Esophagus squamous epithelium (tissue), 5 donors: ENCODE results near the gene RNF213. TPM values are rescaled to one million over a fixed set of nuclear protein-coding genes. Genes with fewer than 3 reads are reported as not detected.

ENCODE experiments used
- DNase-seq: peaks from one replicate; lab custom pipeline; 2025; lab: John Stamatoyannopoulos, UW
- H3K27ac ChIP-seq, 4 donors: fragments of 200-600 bp; sonication (generic); one replicate each; pipeline ENCODE4 v1.5.1; 2016 to 2019; ENCODE audit warnings: mild to moderate bottlenecking in 1 of 4
- H3K27me3 ChIP-seq, 4 donors: fragments of 200-600 bp; sonication (generic); 1 replicate in 3 of 4; 2 replicates in 1 of 4; pipeline versions ENCODE4 v1.5.1 to v1.6.0; 2017 to 2021; ENCODE audit warnings: antibody characterized with exemption in 1 of 4
- H3K36me3 ChIP-seq, 3 donors: fragments of 200-600 bp; sonication (generic); one replicate each; pipeline ENCODE4 v1.5.1; 2016 to 2019
- H3K4me1 ChIP-seq, 3 donors: fragments of 200-600 bp; sonication (generic); one replicate each; pipeline ENCODE4 v1.5.1; 2017 to 2019
- H3K4me3 ChIP-seq, 4 donors: fragments of 200-600 bp; sonication (generic); 1 replicate in 3 of 4; 2 replicates in 1 of 4; pipeline ENCODE4 v1.5.1; 2016 to 2019; ENCODE audit warnings: mild to moderate bottlenecking in 2 of 4, moderate library complexity in 1 of 4
- H3K9me3 ChIP-seq, 3 donors: fragments of 200-600 bp; sonication (generic); one replicate each; pipeline ENCODE4 v1.5.1; 2016 to 2019
- CTCF ChIP-seq, 6 experiments: fragments of 450-650 bp in 4 of 6; fragments of 200-600 bp in 2 of 6; sonication (generic) in 2 of 6; IDR thresholded peaks; one replicate each; pipeline ENCODE4 v1.5.1; 2016 to 2019; ENCODE audit warnings: antibody characterized with exemption in 6 of 6, mild to moderate bottlenecking in 4 of 6, moderate library complexity in 4 of 6
- POLR2A ChIP-seq, 4 donors: fragments of 450-650 bp; IDR thresholded peaks; one replicate each; pipeline ENCODE4 v1.6.1; 2017; ENCODE audit warnings: antibody characterized with exemption in 4 of 4, mild to moderate bottlenecking in 4 of 4, moderate library complexity in 3 of 4
- WGBS, 2 donors: methylation state at CpG; one replicate each; pipeline ENCODE4 v1.1.5; 2018; 5-methylcytosine and 5-hydroxymethylcytosine counted together
- intact Hi-C: fragments of 100-400 bp; cut with DNase I; formaldehyde crosslinking; loops from one replicate; pipeline ENCODE4 v1.15.0; 2022
- total RNA-seq, 4 donors: library from RNA; depleted of rRNA; stranded (reverse); fragments of >200 nt; gene quantifications; one replicate each; pipeline ENCODE4 v1.1.0, GENCODE V29; 2016
- donor health status: DM: yes; HTN: yes; CAD: no.

Gene RNF213
- total RNA-seq, 4 donors from 2014 or later = 56.1 to 67.9 (median 60.9) TPM

- WGBS, 2 donors = 91 to 95% methylated on average over 11 of the region's 11 CpGs
- H3K36me3 ChIP-seq = peaks cover 0 to 37% (median 0%) of the 10 kb centered on the region in 3 donors
- TF ChIP-seq POLR2A (IDR thresholded peaks at IDR 0.05) (no peak), CTCF (IDR thresholded peaks at IDR 0.05) (no peak)
- no peaks in the 10 kb centered on the region for H3K27me3 ChIP-seq
- H3K4me1 ChIP-seq = peaks cover 10 to 38% (median 19%) of the 10 kb centered on the region in 3 donors
- no peaks in the 10 kb centered on the region for H3K9me3 ChIP-seq
- intact Hi-C loops = no loop called here
- no peak overlapping the region for H3K27ac ChIP-seq
- no peak overlapping the region for H3K4me3 ChIP-seq
- DNase-seq = no peak
These were observed 36.7 kb upstream of the RNF213 start for GRCh38 chr17:80223838-80224497.

GRCh38 chr17:80224683-80225082 lies 36.0 kb upstream of the RNF213 start:
- Histone ChIP-seq H3K36me3 (peaks cover 0 to 41% (median 0%) of the 10 kb centered on the region in 3 donors), H3K4me1 (peaks cover 10 to 31% (median 12%) of the 10 kb centered on the region in 3 donors), H3K9me3 (no peaks in the 10 kb centered on the region), H3K27ac (no peak overlapping the region), H3K27me3 (no peaks in the 10 kb centered on the region), H3K4me3 (no peak overlapping the region)
- TF ChIP-seq POLR2A (IDR thresholded peaks at IDR 0.05) (no peak), CTCF (IDR thresholded peaks at IDR 0.05) (no peak)
- DNase-seq = no peak
- WGBS, 2 donors = 90 to 100% methylated on average over 2 of the region's 6 CpGs
- intact Hi-C loops = no loop called here

DNA sequence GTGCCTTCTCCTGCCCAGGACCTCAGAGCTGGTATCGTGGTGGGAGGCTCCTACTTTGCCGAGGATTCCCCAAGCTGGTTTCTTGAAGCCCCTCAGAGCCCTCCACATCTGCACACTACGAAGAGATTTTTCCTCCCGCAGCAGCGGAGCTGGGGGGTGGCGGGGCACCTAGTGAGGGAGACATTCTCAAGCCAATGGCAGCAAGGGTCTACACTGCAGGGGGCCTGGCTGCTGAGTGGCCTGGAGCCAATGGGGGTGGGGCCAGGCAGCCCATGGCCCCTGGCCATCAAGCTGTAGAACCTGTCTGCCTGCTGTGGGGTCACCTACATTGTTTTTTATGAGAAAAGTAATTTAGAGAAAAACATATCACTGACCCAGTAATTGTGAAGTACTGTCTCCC lies 35.4 kb upstream of the RNF213 start:
- H3K36me3 ChIP-seq = peaks cover 0 to 45% (median 0%) of the 10 kb centered on the region in 3 donors
- no peak for DNase-seq

GRCh38 chr17:80227156-80227555 lies 33.5 kb upstream of the RNF213 start:
- Histone ChIP-seq H3K4me3 (no peak overlapping the region), H3K9me3 (peaks cover 0 to 8% (median 3%) of the 10 kb centered on the region in 3 donors), H3K27ac (no peak overlapping the region), H3K27me3 (no peaks in the 10 kb centered on the region), H3K36me3 (peaks cover 0 to 62% (median 0%) of the 10 kb centered on the region in 3 donors), H3K4me1 (peaks cover 0 to 10% (median 0%) of the 10 kb centered on the region in 3 donors)
- WGBS, 2 donors = 94 to 95% methylated on average over 4 of the region's 4 CpGs
- no peak for DNase-seq
- TF ChIP-seq CTCF (IDR thresholded peaks at IDR 0.05) (no peak), POLR2A (IDR thresholded peaks at IDR 0.05) (no peak)
- intact Hi-C loops = no loop called here

More for the DNA sequence above, 35.4 kb upstream of the RNF213 start:
- Histone ChIP-seq H3K9me3 (no peaks in the 10 kb centered on the region), H3K27ac (no peak overlapping the region), H3K4me1 (peaks cover 10 to 27% (median 12%) of the 10 kb centered on the region in 3 donors), H3K4me3 (no peak overlapping the region), H3K27me3 (no peaks in the 10 kb centered on the region)
- TF ChIP-seq POLR2A (IDR thresholded peaks at IDR 0.05) (no peak), CTCF (IDR thresholded peaks at IDR 0.05) (no peak)
- intact Hi-C loops = no loop called here
- 85 to 94% methylated on average over 4 of the region's 6 CpGs for WGBS, 2 donors

DNA sequence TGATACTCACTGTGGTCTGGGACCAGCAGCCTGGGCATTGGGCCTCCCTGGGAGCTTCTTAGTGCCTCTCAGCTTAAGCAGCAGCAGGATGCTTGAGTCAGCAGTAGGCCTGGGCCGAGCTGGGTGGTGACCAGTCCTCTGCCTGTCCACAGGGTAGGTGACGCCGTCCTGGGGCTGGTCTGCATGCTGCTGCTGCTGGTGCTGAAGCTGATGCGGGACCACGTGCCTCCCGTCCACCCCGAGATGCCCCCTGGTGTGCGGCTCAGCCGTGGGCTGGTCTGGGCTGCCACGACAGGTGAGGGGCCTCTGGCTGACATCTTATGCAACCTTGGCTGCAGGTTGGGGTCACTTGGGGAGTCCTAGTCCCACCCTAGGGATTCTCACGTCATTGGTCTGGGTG lies 33.0 kb upstream of the RNF213 start:
- peaks cover 0 to 68% (median 0%) of the 10 kb centered on the region in 3 donors for H3K36me3 ChIP-seq
- no peaks in the 10 kb centered on the region for H3K27me3 ChIP-seq
- no peak overlapping the region for H3K27ac ChIP-seq
- WGBS, 2 donors = 78 to 100% methylated on average over 1 to 2 of the region's 11 CpGs
- no peak overlapping the region for H3K4me3 ChIP-seq
- peaks cover 0 to 5% (median 0%) of the 10 kb centered on the region in 3 donors for H3K4me1 ChIP-seq
- intact Hi-C loops = no loop called here
- TF ChIP-seq CTCF (IDR thresholded peaks at IDR 0.05) (no peak), POLR2A (IDR thresholded peaks at IDR 0.05) (no peak)
- no peak for DNase-seq
- peaks cover 0 to 13% (median 8%) of the 10 kb centered on the region in 3 donors for H3K9me3 ChIP-seq
